ENCODE results near the gene ANXA8. TPM values are rescaled to one million over a fixed set of nuclear protein-coding genes. Genes with fewer than 3 reads are reported as not detected.
"Not testable (repeated sequence)": the region's sequence is repeated elsewhere in the genome, so short reads cannot be mapped to it uniquely, and the experiment has no call there.

ANXA8 gene
- total RNA-seq, 1 experiment from 2014 or later, result 0.22 TPM

DNA sequence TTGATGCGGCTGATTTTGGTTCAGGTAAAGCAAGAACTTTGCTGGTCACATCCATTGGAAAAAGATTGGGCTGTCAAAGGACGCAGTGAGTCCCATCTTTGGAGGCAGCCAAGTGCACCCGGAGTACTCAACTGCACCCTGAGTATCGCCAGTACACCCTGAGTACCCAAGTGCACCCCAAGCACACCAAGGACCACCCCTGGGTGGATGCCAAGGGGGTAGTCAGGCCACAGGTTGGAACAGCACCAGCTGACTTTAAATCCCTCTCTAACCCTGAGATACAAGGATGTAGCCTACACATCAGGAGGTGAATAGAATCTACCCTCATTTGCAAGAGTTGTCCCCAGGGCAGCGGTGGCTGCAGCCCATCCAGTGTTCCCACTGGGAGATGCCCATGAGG is 16.5 kb downstream of the ANXA8 start:
- not testable (repeated sequence) for H3K36me3 Mint-ChIP-seq (ENCODE audit: insufficient read depth in 1 of 3, low read depth in 3 of 3); H2BK15ac ChIP-seq (ENCODE audit: low read depth, low read length)
- WGBS (ENCODE audit: extremely low coverage, insufficient read length, low lambda C conversion rate), result no CpG with 5 or more reads among the region's 5 CpGs

GRCh38 chr10:47465216-47465917 is 18.5 kb downstream of the ANXA8 start:
- not testable (repeated sequence) for H3K27me3 Mint-ChIP-seq (ENCODE audit: low read depth); H2BK15ac ChIP-seq (ENCODE audit: low read depth, low read length); H3K4me3 Mint-ChIP-seq; H3K56ac ChIP-seq (ENCODE audit: insufficient read length, low read depth, low read length); H3K27ac ChIP-seq (ENCODE audit: insufficient read length, low read depth, low read length); H3K14ac ChIP-seq (ENCODE audit: insufficient read depth, low read length); H2BK12ac ChIP-seq (ENCODE audit: insufficient read length, low read depth, low read length); H3K9me3 Mint-ChIP-seq; DNase-seq; H2AK5ac ChIP-seq (ENCODE audit: insufficient read length, low read length); H2BK5ac ChIP-seq (ENCODE audit: insufficient read length, low read length); H3K9me3 ChIP-seq (ENCODE audit: control insufficient read depth, low read depth, low read length); H3K36me3 Mint-ChIP-seq (ENCODE audit: insufficient read depth in 1 of 3, low read depth in 3 of 3); H2BK120ac ChIP-seq (ENCODE audit: low read depth, low read length, poor library complexity, severe bottlenecking); H3T11ph ChIP-seq (ENCODE audit: low read length); H3K23ac ChIP-seq (ENCODE audit: insufficient read length, low read depth, low read length); H4K5ac ChIP-seq (ENCODE audit: insufficient read length, low read depth, low read length); H4K8ac ChIP-seq (replicated peaks; ENCODE audit: insufficient read length, low read depth, low read length); H2BK20ac ChIP-seq (ENCODE audit: low read depth, low read length, poor library complexity, severe bottlenecking); H3K79me2 ChIP-seq (ENCODE audit: insufficient read depth, low read length); H4K91ac ChIP-seq (ENCODE audit: insufficient read length, low read depth, low read length); H3K18ac ChIP-seq (ENCODE audit: insufficient read length, low read depth, low read length); H3K9ac ChIP-seq (ENCODE audit: extremely low read depth, insufficient read length, low read length); H3K4me1 ChIP-seq (ENCODE audit: insufficient read depth, low read length); H3K27ac Mint-ChIP-seq; H2AFZ ChIP-seq (ENCODE audit: low read length); H3K4me2 ChIP-seq (ENCODE audit: insufficient read depth, insufficient read length, low read length); H3K79me1 ChIP-seq (ENCODE audit: insufficient read depth, low read depth, low read length, poor library complexity, severe bottlenecking); H3K27me3 ChIP-seq (ENCODE audit: insufficient read depth, low read length); H3K4ac ChIP-seq (ENCODE audit: low read depth, low read length); H4K20me1 ChIP-seq (ENCODE audit: control insufficient read depth, insufficient read depth, insufficient read length); H3K23me2 ChIP-seq (ENCODE audit: insufficient read length, low read depth, low read length, poor library complexity, severe bottlenecking); H3K4me1 Mint-ChIP-seq
- no CpG with 5 or more reads among the region's 14 CpGs for WGBS (ENCODE audit: extremely low coverage, insufficient read length, low lambda C conversion rate)

More for the DNA sequence above, 16.5 kb downstream of the ANXA8 start:
- not testable (repeated sequence) for H3K18ac ChIP-seq (ENCODE audit: insufficient read length, low read depth, low read length); H3K27ac ChIP-seq (ENCODE audit: insufficient read length, low read depth, low read length); H3K27ac Mint-ChIP-seq; H3K23me2 ChIP-seq (ENCODE audit: insufficient read length, low read depth, low read length, poor library complexity, severe bottlenecking); H3K27me3 ChIP-seq (ENCODE audit: insufficient read depth, low read length); H3K4me1 Mint-ChIP-seq; H3K79me2 ChIP-seq (ENCODE audit: insufficient read depth, low read length); H3K4me2 ChIP-seq (ENCODE audit: insufficient read depth, insufficient read length, low read length); H2BK5ac ChIP-seq (ENCODE audit: insufficient read length, low read length); H3K27me3 Mint-ChIP-seq (ENCODE audit: low read depth); H3K9me3 ChIP-seq (ENCODE audit: control insufficient read depth, low read depth, low read length); H3K56ac ChIP-seq (ENCODE audit: insufficient read length, low read depth, low read length); H4K5ac ChIP-seq (ENCODE audit: insufficient read length, low read depth, low read length); H3K9ac ChIP-seq (ENCODE audit: extremely low read depth, insufficient read length, low read length); H3K9me3 Mint-ChIP-seq; H2AFZ ChIP-seq (ENCODE audit: low read length); H2BK20ac ChIP-seq (ENCODE audit: low read depth, low read length, poor library complexity, severe bottlenecking); H3K4ac ChIP-seq (ENCODE audit: low read depth, low read length); H4K8ac ChIP-seq (replicated peaks; ENCODE audit: insufficient read length, low read depth, low read length); H2BK12ac ChIP-seq (ENCODE audit: insufficient read length, low read depth, low read length); H4K91ac ChIP-seq (ENCODE audit: insufficient read length, low read depth, low read length); H3K14ac ChIP-seq (ENCODE audit: insufficient read depth, low read length); H2BK120ac ChIP-seq (ENCODE audit: low read depth, low read length, poor library complexity, severe bottlenecking); H3K4me3 Mint-ChIP-seq; H3K23ac ChIP-seq (ENCODE audit: insufficient read length, low read depth, low read length); DNase-seq; H3K79me1 ChIP-seq (ENCODE audit: insufficient read depth, low read depth, low read length, poor library complexity, severe bottlenecking); H3T11ph ChIP-seq (ENCODE audit: low read length); H4K20me1 ChIP-seq (ENCODE audit: control insufficient read depth, insufficient read depth, insufficient read length); H2AK5ac ChIP-seq (ENCODE audit: insufficient read length, low read length); H3K4me1 ChIP-seq (ENCODE audit: insufficient read depth, low read length)
